Iris pigment epithelial cell (primary cell): ENCODE data around the gene NFAM1.

ENCODE experiments used
- DNase-seq: peaks from one replicate; pipeline ENCODE4 v3.0.0-alpha.2; 2011; ENCODE audit warnings: low read depth

NFAM1 gene

GRCh38 chr22:42335839-42336378 is 96.3 kb downstream of the NFAM1 start:
- no peak for DNase-seq

DNA sequence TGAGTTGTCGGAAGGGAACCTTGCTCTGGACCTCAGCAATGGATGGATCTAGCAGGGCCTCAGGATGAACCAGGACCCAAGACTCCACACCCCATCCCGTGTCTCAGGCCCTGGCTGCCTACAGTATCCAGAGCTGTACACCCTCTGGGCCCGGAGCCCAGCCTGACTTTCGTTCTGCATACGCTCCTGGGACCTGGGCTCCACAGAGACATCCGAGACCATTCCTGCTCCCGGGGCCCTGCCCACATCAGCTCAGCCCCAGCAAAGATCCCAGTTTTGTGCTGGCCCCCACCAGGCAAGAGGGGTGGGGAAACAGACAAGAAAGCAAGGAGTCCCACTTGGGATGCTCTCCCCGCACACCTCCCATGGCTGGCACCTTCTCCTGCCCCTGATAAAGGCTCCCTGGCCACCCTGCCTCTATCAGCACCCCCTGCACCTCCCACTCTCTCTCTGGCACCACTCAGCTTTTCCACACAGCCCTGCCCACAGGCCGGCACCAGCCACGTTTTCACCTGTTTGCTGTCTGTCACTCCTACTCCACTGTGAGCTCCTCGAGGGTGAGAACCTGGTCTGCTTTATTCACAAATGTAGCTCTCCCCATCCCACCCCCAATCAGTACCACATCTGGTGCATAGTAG is 97.2 kb downstream of the NFAM1 start:
- no peak for DNase-seq

GRCh38 chr22:42333544-42333943 is 98.7 kb downstream of the NFAM1 start:
- DNase-seq, result no peak

- no peak for DNase-seq
Measured at GRCh38 chr22:42332089-42332488, 100.1 kb downstream of the NFAM1 start.

GRCh38 chr22:42331014-42331413 is 101.2 kb downstream of the NFAM1 start:
- no peak for DNase-seq
